GM19468 (cell line): Measurements from ENCODE around the gene IDUA.
A peak's percentile ranks its signal among the peaks of the same experiment; 100 is the strongest.
"Not testable (repeated sequence)": the region's sequence is repeated elsewhere in the genome, so short reads cannot be mapped to it uniquely, and the experiment has no call there.

ENCODE experiments used
- ATAC-seq: cut with Tn5 transposase; IDR thresholded peaks from one replicate; pipeline ENCODE4 v1.9.1; 2021; ENCODE audit warnings: mild to moderate bottlenecking, moderate library complexity, moderate number of reproducible peaks; ENCODE audit not compliant: unreplicated experiment; ENCODE audit errors: extremely low read depth

Gene IDUA

DNA sequence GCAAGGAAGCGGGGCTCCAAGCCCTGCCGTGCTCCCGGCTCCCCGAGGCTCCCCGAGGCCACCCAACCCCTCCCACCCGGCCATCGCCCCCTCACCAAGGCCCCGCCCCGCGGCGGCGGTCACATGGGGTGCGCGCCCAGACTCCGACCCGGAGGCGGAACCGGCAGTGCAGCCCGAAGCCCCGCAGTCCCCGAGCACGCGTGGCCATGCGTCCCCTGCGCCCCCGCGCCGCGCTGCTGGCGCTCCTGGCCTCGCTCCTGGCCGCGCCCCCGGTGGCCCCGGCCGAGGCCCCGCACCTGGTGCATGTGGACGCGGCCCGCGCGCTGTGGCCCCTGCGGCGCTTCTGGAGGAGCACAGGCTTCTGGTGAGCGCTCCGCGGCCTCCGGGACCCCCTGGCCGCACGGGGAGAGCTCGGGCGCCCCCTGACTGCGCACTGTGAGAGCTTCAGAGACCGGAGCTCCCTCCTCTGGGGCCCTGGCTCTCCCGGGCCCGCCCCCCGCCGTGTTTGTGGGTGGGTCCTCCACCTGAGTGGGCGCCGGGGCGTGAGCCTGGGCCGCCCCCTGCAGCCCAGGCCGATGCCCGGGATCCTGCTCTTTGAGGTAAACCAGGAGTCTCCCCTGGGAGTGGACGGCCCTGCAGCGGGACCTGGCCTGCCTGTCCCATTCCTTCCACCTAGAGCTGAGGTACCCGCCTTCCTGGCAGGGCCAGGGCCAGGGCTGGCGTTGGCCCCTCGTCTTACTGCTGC is at the start of gene IDUA:
Gene IDUA, plus strand, starts transcription at position 166 of the 745 bp plus-strand sequence. Its CDS starts 41 bp downstream, at position 207.
- peak; percentile 27 for ATAC-seq

GRCh38 chr4:939508-939907 is 47.3 kb upstream of the IDUA start:
- not testable (repeated sequence) for ATAC-seq

DNA sequence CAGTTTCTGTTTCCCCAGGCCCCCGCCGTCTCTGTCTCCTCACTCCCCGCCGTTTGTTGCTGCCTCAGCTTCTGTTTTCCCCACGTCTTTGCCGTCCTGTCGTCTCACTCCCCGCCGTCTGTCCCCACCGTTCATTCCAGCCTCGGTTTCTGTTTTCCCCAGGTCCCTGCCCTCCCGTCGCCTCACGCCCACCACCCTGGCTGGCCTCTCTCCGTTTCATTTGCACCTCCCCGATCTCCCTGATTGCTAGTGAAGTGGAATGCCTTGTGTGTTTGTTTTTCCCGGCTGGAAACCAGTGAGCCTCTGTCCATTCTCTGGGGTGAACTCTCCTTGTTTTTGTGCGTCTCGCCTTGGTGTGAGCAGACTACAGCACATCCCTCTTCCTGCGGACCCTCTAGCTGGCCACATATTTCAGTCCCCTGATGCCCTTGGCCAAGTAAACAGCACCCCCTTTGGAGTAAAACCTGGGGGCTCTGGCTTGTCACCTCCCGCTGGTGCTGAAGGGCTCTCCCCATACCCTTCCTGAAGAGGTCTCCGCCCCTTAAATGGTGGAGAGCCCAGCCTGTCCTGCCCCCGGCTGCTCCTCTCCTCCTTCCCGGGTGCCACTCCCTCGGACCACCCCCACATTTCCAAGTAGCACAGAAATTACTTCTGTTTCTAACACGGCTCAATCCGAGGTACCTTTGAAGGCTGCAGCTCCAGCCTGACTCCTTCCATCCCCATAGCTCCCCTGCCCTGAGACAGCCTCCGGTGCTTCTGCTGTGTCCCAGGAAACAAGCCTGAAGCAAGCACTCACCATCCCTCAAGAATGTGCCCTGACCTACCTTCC is 41.4 kb upstream of the IDUA start:
- ATAC-seq, result no peak

- no peak for ATAC-seq
Measured at GRCh38 chr4:946103-946450, 40.8 kb upstream of the IDUA start.

GRCh38 chr4:946517-947471 is 40.0 kb upstream of the IDUA start:
- no peak for ATAC-seq

DNA sequence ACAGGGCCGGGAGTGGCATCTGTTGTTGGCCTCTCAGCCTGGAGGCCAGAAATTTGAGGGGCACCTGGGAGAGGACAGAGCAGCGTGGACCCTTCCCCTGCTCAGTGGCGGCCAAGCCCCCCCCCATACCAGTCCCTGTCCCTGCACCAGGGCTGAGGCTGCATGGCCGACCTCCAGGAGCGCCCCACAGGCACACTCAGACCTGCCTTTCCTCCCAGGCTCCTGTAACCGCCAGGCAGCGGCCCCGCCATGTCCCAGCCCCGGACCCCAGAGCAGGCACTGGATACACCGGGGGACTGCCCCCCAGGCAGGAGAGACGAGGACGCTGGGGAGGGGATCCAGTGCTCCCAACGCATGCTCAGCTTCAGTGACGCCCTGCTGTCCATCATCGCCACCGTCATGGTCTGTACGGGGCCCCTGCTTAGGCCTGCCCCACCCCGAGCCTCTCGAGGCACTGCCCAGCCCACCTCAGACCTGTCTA is 39.3 kb upstream of the IDUA start:
- ATAC-seq, result no peak

- ATAC-seq, result no peak
Measured at GRCh38 chr4:948101-948935, 38.5 kb upstream of the IDUA start.

- no peak for ATAC-seq
Measured at GRCh38 chr4:948936-949300, 37.9 kb upstream of the IDUA start.

DNA sequence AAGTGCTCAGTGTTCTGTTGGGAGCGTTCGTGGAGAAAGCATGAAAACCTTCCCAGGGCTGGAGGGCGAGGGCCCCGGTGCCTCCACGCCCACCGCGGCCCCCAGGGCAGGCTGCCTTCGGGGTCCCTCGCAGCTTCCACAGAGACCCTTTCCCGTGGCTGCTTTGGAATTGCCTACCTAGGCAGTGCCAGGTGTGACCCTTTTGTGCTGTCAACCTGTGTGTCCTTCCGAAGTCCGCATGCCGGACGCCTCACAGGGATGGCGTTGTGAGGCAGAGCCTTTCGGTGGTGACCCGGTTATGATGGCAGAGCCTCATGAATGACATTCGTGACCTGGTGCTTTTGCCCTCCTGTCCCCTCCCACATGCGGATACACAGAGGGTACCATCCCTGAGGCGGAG is 37.2 kb upstream of the IDUA start:
- ATAC-seq, result no peak

- ATAC-seq, result no peak
Measured at GRCh38 chr4:950136-951020, 36.5 kb upstream of the IDUA start.

DNA sequence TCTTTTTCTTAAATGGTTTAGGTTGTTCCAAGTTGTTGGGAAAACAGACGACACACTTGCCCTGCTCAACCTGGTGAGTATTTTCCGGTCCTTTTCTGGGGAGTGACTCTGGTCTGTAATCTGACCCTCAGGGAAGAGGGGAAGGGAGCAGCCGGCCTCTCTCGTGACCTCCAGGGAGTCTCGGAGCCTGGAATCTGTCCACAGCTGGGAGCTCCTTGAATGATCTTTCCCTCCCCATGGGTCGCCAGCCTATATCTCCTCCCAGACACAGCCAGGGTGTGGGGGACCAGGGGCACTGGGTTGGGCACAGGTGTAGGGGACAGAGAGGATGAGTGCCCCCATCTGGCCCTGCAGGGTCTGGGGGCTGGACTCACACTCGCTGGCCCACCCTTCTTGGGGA is 35.7 kb upstream of the IDUA start:
- no peak for ATAC-seq

- ATAC-seq, result no peak
Measured at GRCh38 chr4:951594-952468, 35.0 kb upstream of the IDUA start.

- no peak for ATAC-seq
Measured at GRCh38 chr4:952881-953573, 33.8 kb upstream of the IDUA start.

- ATAC-seq, result no peak
Measured at GRCh38 chr4:953574-953915, 33.3 kb upstream of the IDUA start.

GRCh38 chr4:954211-955020 is 32.4 kb upstream of the IDUA start:
- ATAC-seq, result no peak

DNA sequence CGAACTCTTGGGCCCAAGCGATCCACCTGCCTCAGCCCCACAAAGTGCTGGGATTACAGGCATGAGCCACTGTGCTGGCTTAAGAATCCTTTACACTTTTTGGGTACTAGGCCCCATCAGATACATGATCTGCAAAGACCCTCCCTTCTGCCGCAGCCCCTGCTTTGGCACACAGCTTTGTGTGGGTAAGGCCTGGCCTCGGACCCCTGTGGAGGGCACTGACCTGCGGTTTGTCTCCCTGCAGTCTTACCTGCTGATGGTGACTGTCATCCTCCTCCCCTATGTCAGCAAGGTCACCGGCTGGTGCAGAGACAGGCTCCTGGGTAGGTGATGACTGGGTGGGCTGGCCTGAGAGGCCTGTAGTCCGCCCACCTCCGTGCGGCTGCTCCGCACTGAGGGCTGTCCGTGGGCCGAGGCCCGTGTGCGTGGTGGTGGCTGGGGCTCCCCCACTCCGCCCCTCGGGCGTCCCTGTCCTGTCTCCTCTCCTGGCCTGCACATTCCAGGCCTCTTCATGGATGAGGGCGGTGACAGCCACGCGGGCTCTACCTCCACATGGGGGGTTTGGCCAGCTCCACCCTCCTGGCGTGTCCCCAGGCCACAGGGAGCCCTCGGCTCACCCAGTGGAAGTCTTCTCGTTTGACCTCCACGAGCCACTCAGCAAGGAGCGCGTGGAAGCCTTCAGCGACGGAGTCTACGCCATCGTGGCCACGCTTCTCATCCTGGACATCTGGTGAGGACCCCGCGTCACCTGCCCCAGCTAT is 31.5 kb upstream of the IDUA start:
- ATAC-seq, result no peak
